Stimulated activated CD4-positive, alpha-beta T cell treated with anti-CD3 and anti-CD28 coated beads, Interleukin-15, amount 100 ng/mL, for 24 hours (primary cell): ENCODE measurements around the gene MRTFB.

Experiments
- DNase-seq: peaks from one replicate; pipeline ENCODE4 v3.0.0-alpha.2; 2020

MRTFB gene

GRCh38 chr16:14244196-14245010, 173.3 kb downstream of the MRTFB start:
- DNase-seq, result no peak

DNA sequence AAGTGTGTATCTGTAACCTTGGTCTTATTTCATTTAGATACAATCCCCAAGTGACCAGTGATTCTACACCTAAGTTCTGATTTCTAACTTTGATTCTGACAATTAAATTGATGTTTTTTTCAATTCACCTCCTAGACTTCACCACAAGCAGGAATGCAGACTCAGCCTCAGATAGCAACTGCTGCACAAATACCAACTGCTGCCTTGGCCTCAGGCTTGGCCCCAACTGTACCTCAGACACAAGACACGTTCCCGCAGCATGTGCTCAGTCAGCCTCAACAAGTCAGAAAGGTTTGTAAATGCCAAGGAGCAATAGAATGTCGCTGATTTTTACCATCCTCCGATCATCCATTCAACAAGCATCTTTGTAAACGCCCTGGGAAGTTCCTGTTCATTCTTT, 177.7 kb downstream of the MRTFB start:
- DNase-seq, result no peak

DNA sequence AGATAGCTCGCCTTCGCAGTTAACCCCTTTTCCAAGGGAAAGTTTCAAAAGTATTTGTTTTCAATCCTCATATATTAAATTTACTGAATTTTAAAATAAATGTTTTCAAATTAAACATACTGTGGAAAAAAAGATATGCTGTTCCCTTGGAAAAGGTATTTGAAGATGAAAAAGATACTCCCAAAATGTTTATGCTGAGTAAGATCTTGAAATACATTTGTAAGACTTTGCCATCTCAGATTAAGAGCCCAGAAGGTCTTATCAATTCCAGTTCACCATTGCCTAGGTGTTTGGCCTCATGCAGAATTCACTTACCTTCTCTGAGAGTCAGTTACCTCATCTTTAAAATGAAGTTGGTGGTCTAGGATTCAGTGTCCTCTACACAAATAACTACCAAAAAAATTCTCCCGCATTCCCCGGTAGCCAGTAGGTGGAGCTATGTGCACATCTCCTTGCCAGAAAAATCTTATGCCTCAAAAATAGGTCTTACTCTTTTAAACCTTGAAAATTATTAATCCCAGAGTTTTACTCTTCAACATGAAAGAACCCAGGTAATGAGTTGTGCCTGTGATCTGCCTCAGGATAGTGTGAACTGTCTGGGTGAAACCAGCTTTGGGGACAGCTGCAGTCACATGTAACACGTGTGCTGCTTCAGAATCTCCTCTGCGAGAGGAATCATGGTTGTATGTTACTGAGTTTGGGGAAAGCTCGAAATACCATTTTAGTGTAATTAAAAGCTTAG, 178.3 kb downstream of the MRTFB start:
- peak; percentile 53 for DNase-seq

- DNase-seq, result no peak
Observed at GRCh38 chr16:14251419-14251818, 180.3 kb downstream of the MRTFB start.

- DNase-seq, result no peak
Observed at GRCh38 chr16:14252860-14253259, 181.7 kb downstream of the MRTFB start.

- no peak for DNase-seq
Observed at GRCh38 chr16:14263011-14263410, 191.9 kb downstream of the MRTFB start.

GRCh38 chr16:14263769-14264168, 192.7 kb downstream of the MRTFB start:
- DNase-seq, result no peak

DNA sequence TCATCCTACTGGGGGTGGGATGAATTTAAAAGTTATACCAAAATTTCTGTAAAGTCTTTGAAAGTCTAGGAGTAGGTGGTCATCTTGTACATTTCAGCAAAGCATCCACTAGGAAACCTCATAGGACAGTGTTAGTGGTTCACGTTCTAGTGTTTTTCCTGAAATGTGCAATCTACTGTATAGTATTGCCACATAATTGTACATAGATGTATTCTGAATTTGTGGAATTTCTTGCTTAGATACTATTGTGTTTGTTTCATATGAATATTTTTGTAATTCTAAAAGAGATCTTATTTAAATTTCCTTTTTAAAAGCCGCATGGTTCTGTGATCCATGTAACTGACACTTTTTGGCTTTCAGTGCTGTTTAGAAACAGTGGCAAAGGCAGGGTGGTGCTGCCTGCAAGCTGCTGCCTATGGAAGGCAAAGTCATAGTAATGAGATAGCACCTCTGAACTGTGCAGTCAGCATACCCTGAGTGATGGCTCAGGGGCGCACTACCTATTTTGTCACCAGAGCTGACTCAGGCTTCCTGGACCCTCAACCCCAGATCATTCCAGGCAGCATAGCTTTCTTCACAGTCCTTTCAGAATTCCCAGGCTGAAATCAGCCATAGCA, 193.3 kb downstream of the MRTFB start:
- no peak for DNase-seq

DNA sequence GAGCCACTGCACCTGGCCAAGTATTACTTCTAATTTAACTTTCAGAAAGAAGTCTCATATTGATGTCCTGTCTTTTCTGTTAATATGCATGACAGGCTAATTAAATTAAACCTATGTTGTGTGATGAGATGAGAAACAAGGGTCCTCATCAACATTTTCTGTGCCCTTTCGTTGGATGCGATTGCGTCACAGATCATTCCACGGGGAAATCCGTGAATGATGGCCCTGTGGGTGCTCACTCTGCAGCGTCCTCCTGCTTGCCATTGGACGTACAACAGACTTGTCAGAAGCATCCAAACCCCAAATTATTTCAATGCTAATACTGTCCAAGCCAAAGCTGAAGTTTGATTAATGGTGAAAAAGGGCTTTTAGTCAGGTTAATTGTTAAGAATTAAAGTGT, 197.0 kb downstream of the MRTFB start:
- DNase-seq, result no peak

DNA sequence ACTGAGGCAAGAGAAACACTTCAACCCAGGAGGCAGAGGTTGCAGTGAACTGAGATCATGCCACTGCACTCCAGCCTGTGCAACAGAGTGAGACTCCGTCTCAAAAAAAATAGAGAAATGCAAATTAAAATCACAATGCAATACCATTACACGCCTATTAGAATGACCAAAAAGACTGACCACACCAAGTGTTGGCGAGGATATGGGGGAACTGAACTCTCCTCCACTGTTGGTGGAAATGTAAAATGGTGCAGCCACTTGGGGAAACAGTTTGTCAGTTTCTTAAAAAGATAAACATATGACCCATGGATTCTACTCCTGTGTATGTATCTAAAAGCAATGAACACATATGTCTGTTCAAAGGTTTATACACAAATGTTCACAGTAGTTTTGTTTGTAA, 204.8 kb downstream of the MRTFB start:
- DNase-seq, result no peak

- DNase-seq, result no peak
Observed at GRCh38 chr16:14278749-14279148, 207.6 kb downstream of the MRTFB start.

- no peak for DNase-seq
Observed at GRCh38 chr16:14280541-14280940, 209.4 kb downstream of the MRTFB start.

GRCh38 chr16:14283786-14284185, 212.7 kb downstream of the MRTFB start:
- DNase-seq, result no peak

DNA sequence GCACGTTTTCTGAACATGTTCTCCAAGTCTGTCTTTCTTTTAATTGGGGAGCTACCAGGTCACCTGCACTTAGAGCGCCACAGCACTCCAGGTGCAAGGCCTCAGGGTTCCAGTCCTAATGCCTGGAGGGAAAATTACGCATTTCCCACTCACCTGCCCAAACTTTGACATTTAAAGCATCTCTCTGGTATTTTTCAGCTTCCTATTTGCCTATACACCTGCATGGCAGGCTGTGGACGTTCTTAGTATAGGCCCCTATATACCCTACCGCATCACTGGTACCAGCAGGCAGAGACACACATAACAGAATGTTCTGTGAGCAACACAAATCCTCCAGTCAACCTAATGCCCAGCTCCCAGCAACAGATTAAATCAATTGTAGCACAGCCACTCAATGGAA, 213.3 kb downstream of the MRTFB start:
- no peak for DNase-seq

DNA sequence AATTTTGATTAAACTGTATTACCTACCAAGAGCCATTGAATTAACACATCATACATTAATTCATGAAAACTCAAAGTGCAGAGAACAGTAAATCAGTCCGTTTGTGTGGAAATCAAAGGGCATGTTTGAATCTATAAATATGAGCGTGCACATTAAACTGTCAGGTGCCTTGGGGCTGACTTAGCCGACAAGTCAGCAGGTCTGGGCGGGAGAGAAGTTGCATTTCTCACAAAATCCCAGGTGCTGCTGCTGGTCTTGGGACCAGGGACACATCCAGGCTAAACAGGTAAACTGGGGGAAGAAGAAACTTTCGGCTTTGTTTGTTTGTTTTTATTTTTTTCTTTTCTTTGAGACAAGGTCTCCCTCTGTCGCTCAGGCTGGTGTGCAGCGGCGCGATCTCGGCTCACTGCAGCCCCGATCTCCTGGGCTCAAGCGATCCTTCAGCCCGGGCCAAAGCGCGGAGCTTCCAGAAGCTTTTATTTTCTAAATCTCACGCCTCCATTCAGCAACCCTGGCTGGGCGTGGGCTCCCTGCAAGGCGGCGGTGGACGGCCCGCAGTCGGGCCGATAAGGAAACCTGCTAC, 213.9 kb downstream of the MRTFB start:
- no peak for DNase-seq

DNA sequence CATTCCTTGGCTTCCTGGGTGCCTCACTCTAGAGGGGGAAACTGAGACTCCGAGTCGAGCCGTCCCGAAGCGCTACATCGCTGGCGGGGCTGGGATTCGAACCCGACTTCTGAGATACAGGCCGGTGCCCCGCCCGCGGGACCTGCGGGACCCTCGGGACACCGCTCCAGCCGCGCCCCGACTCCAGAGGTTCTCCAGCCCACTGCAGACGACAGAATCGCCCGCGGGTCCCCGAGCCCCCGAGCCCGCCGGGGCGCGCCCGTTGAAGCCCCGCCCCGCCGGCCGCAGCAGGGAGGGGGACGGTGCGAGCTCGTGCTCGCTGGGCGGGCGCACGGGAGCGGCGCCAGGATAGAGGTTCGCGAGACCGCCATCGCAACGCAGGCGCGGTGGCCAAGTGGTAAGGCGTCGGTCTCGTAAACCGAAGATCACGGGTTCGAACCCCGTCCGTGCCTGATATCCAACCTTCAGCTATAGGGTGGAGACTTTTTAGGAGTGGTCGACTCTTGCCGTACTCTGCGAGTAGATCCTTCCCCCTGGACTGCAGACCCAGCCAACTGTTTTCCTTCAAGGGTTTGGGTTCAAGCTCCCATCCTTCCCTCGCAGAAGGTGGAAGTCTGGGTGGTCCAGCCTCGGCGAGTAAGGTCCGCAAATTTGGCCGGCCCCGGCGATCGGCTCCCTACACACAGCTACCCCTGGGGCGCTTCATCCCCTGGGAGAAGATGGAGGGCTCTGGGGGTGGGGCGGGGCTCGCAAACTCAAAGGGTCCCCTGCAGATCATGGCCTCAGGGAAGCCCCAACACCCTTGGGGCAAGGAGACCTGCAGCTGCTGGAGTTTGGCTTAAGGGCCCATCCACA, 214.6 kb downstream of the MRTFB start:
- peak; percentile 94 for DNase-seq

DNA sequence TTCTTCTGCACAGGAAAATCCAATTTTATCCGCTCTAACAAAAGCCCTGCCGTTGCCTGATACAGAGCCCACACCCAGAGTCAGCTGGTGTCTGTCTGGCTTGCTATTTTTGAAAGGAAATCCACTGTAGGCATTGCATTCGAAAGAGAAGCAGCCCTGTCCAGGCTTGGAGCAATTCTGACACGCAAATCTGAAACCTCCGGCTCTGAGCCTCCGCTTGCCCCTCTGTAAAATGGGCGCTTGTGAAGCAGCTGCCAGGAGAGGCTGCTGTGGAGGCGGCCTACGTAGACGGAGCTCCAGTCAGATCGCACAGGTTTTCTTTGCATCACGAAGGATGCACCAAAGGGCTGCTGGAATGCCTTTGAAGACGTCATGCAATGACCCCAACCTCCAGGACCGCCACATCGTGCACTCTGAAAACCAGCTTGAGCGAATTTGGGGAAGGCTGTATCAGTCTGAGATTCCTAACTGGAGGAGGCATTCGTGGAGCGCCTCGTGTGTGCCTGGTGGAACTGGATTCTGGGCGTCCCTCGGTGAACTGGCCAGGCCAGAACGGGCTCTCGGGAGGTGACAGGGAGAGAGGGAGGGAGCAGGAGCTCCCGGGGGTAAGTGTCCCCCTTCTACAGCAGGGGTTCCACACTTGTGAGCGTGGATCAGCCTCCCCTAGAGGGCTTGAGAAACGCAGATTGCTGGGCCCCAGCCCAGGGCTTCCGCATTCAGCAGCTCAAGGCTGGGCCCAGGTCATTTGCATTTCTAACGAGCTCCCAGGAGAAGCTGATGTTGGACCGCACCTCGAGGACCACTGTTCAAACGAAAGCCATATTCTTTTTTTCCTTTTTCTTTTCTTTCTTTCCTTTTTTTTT, 215.5 kb downstream of the MRTFB start:
- no peak for DNase-seq

- peak; percentile 42 for DNase-seq
Observed at GRCh38 chr16:14289692-14290340, 218.7 kb downstream of the MRTFB start.

- no peak for DNase-seq
Observed at GRCh38 chr16:14291286-14291685, 220.2 kb downstream of the MRTFB start.

GRCh38 chr16:14292051-14292825, 221.1 kb downstream of the MRTFB start:
- no peak for DNase-seq
